BJ (cell line): Measurements from ENCODE around the gene SFXN5. TPM values are rescaled to one million over a fixed set of nuclear protein-coding genes. Genes with fewer than 3 reads are reported as not detected.

Experiments
- CTCF ChIA-PET: fragments of 350-600 bp; formaldehyde crosslinking; extraction: SDS; loops from one replicate; lab custom pipeline; 2021; ENCODE audit warnings: antibody characterized with exemption, inconsistent platforms; lab: Yijun Ruan, JAX
- POLR2A ChIA-PET: fragments of 300-600 bp; sonication (Branson Sonifier 250); formaldehyde crosslinking; extraction: SDS; loops from one replicate; lab custom pipeline; 2021; ENCODE audit warnings: antibody characterized with exemption; lab: Charles Lee
- DNase-seq: peaks from one replicate; pipeline ENCODE4 v3.0.0-alpha.2; 2011; ENCODE audit warnings: low read depth
- H3K27me3 ChIP-seq: 2 replicates; pipeline ENCODE4 v1.6.0; 2011; ENCODE audit warnings: low read length; ENCODE audit not compliant: control insufficient read depth, insufficient read depth
- H3K36me3 ChIP-seq: 2 replicates; pipeline ENCODE4 v1.5.1; 2011; ENCODE audit warnings: low read length; ENCODE audit not compliant: control insufficient read depth, insufficient read depth
- H3K4me3 ChIP-seq: 2 replicates; pipeline ENCODE4 v1.5.1; 2011; ENCODE audit warnings: low read depth, mild to moderate bottlenecking, control low read depth, low read length
- polyA plus RNA-seq: library from polyadenylated mRNA; depleted of rRNA; stranded (reverse); fragments of >200 nt; gene quantifications from 2 replicates; pipeline ENCODE4 v1.2.3, GENCODE V29; 2011
- TF ChIP-seq, protein P1 (sequence below): IDR thresholded peaks from 2 replicates; pipeline ENCODE4 v1.5.1; 2011; ENCODE audit warnings: low read depth, mild to moderate bottlenecking, control low read depth, inconsistent platforms, low read length, moderate library complexity; ENCODE audit not compliant: insufficient read depth

SFXN5 gene
- polyA plus RNA-seq, 1 experiment, result 11.5 TPM

- H3K4me3 ChIP-seq, result no peak overlapping the region
- TF ChIP-seq, protein P1, sequence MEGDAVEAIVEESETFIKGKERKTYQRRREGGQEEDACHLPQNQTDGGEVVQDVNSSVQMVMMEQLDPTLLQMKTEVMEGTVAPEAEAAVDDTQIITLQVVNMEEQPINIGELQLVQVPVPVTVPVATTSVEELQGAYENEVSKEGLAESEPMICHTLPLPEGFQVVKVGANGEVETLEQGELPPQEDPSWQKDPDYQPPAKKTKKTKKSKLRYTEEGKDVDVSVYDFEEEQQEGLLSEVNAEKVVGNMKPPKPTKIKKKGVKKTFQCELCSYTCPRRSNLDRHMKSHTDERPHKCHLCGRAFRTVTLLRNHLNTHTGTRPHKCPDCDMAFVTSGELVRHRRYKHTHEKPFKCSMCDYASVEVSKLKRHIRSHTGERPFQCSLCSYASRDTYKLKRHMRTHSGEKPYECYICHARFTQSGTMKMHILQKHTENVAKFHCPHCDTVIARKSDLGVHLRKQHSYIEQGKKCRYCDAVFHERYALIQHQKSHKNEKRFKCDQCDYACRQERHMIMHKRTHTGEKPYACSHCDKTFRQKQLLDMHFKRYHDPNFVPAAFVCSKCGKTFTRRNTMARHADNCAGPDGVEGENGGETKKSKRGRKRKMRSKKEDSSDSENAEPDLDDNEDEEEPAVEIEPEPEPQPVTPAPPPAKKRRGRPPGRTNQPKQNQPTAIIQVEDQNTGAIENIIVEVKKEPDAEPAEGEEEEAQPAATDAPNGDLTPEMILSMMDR, result no peak
- CTCF ChIA-PET, result interaction anchor here (0.8 to 2.5 kb wide), 7 partner anchors 10 to 261 kb away, joined by 3 to 13 read pairs (median 5); partner anchors contain the start of gene SPR
- H3K27me3 ChIP-seq, result peaks cover 68% of the 10 kb centered on the region
- no peak for DNase-seq
- POLR2A ChIA-PET, result no interaction called here
- no peaks in the 10 kb centered on the region for H3K36me3 ChIP-seq
These were observed 155.4 kb downstream of the SFXN5 start for GRCh38 chr2:72915907-72916742.

DNA sequence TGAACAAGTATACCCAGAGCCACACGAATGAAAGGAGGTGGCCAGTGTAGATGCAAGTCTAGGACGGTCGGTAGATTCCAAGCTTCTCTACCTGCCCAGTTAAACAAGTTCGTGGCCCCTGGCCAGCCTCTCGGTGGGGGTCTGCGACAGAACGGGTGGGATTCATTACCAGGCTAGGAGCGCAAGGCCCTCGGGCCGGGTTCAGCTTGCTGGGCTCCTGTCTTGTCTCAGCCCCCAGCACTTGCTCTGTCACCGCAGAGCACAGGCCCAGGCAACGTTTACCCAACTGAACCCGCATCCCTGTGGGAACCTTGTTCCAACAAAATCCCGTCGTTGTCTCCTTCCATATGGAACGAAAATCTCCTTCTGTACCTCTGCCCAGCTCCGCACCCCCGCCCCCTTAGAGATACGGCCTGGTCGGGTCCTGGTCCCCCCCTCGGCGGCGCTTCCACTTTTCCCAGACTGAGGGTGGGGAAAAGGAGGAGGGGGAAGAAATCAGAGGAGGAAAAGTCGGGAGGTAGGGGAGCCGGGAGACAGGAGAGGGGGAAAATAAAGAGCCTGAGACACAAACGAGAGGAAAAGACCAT, 156.1 kb downstream of the SFXN5 start:
- DNase-seq, result no peak
- Histone ChIP-seq H3K27me3 (peaks cover 62% of the 10 kb centered on the region), H3K4me3 (no peak overlapping the region), H3K36me3 (no peaks in the 10 kb centered on the region)
- TF ChIP-seq, protein P1, result no peak
- CTCF ChIA-PET, result interaction anchor here (0.8 to 2.5 kb wide), 6 partner anchors 10 to 262 kb away, joined by 3 to 13 read pairs (median 4); no protein-coding TSS in a partner anchor
- POLR2A ChIA-PET, result no interaction called here

GRCh38 chr2:72914589-72915319, 156.8 kb downstream of the SFXN5 start:
- no peak for DNase-seq
- Histone ChIP-seq H3K27me3 (peaks cover 58% of the 10 kb centered on the region), H3K36me3 (no peaks in the 10 kb centered on the region), H3K4me3 (no peak overlapping the region)
- POLR2A ChIA-PET, result no interaction called here
- TF ChIP-seq, protein P1, result no peak
- CTCF ChIA-PET, result interaction anchor here (0.8 to 2.5 kb wide), 9 partner anchors 11 to 262 kb away, joined by 3 to 13 read pairs (median 3); partner anchors contain the start of gene SPR

DNA sequence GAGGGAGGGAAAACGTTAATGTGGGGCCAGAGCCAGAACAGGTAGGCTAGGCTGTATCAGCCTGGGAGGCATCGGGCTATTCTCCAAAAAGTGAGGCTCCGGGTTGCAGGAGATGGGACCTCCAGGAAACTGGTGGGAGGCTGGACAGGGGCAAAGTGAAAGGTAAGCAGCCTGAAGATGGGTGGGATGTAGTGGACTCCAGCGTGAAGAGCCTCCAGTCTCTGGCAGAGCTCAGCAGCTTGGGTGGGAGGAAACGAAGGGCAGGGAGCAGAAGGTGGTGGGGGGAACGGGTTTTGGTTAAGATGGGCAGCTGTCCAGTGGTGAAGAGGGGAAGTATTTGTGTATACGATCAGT, 157.3 kb downstream of the SFXN5 start:
- TF ChIP-seq, protein P1, result no peak
- POLR2A ChIA-PET, result no interaction called here
- no peak overlapping the region for H3K4me3 ChIP-seq
- H3K27me3 ChIP-seq, result peaks cover 56% of the 10 kb centered on the region
- H3K36me3 ChIP-seq, result no peaks in the 10 kb centered on the region
- CTCF ChIA-PET, result interaction anchor here (0.9 to 2.5 kb wide), 5 partner anchors 16 to 251 kb away, joined by 3 to 13 read pairs (median 3); partner anchors contain the start of gene SPR
- DNase-seq, result no peak
